Head of caudate nucleus (tissue), 42 donors: ENCODE data around the gene NPVF.

Experiments
- DNase-seq, 42 donors: peaks; one replicate each; pipeline versions ENCODE4 v3.0.0 to v3.0.0-alpha.2; 2020 to 2021; ENCODE audit warnings: mixed read lengths in 7 of 42
- intact Hi-C: fragments of 100-400 bp; cut with DNase I; formaldehyde crosslinking; loops from one replicate; pipeline ENCODE4 v1.15.0; 2022

Gene NPVF

GRCh38 chr7:25228386-25228785 is at the start of gene NPVF:
NPVF (minus strand) TSS chr7:25228486; CDS start chr7:25228439, 47 bp downstream.
- intact Hi-C loops: no loop called here
- no peak for DNase-seq

- DNase-seq: no peak
- intact Hi-C loops: no loop called here
Observed at GRCh38 chr7:25272265-25272664, 44.0 kb upstream of the NPVF start.

- no peak for DNase-seq
- intact Hi-C loops: loop anchor here (5.0 kb wide), 1 partner anchor 304 kb away; no protein-coding TSS in a partner anchor
Observed at GRCh38 chr7:25263337-25263736, 35.1 kb upstream of the NPVF start.

- intact Hi-C loops: loop anchor here (5.0 kb wide), 1 partner anchor 305 kb away; no protein-coding TSS in a partner anchor
Observed at GRCh38 chr7:25262586-25262985, 34.3 kb upstream of the NPVF start.

GRCh38 chr7:25261545-25262140 is 33.4 kb upstream of the NPVF start:
- intact Hi-C loops: loop anchor here (2.0 to 5.0 kb wide), 2 partner anchors 127 to 306 kb away; no protein-coding TSS in a partner anchor
- DNase-seq: no peak

More at GRCh38 chr7:25262586-25262985, 34.3 kb upstream of the NPVF start:
- no peak for DNase-seq

GRCh38 chr7:25260862-25261494 is 32.7 kb upstream of the NPVF start:
- intact Hi-C loops: loop anchor here (2.0 to 5.0 kb wide), 2 partner anchors 128 to 306 kb away; no protein-coding TSS in a partner anchor
- DNase-seq: no peak

- peak in 41 of 42 donors; percentile 38 to 91 (median 72) for DNase-seq
- intact Hi-C loops: loop anchor here (2.0 to 5.0 kb wide), 3 partner anchors 129 to 593 kb away; no protein-coding TSS in a partner anchor
Observed at GRCh38 chr7:25259487-25260243, 31.4 kb upstream of the NPVF start.

GRCh38 chr7:25256333-25256819 is 28.1 kb upstream of the NPVF start:
- DNase-seq: no peak
- intact Hi-C loops: loop anchor here (5.0 kb wide), 1 partner anchor 596 kb away; no protein-coding TSS in a partner anchor

- no peak for DNase-seq
Observed at GRCh38 chr7:25255611-25256332, 27.5 kb upstream of the NPVF start.

GRCh38 chr7:25254604-25255003 is 26.3 kb upstream of the NPVF start:
- intact Hi-C loops: loop anchor here (5.0 kb wide), 1 partner anchor 598 kb away; no protein-coding TSS in a partner anchor
- no peak for DNase-seq

More at GRCh38 chr7:25255611-25256332, 27.5 kb upstream of the NPVF start:
- intact Hi-C loops: loop anchor here (5.0 kb wide), 1 partner anchor 597 kb away; no protein-coding TSS in a partner anchor

- intact Hi-C loops: no loop called here
- no peak for DNase-seq
Observed at GRCh38 chr7:25253714-25254113, 25.4 kb upstream of the NPVF start.

GRCh38 chr7:25250386-25250785 is 22.1 kb upstream of the NPVF start:
- no peak for DNase-seq
- intact Hi-C loops: no loop called here

- intact Hi-C loops: no loop called here
- no peak for DNase-seq
Observed at GRCh38 chr7:25249772-25250171, 21.5 kb upstream of the NPVF start.

- no peak for DNase-seq
- intact Hi-C loops: no loop called here
Observed at GRCh38 chr7:25246306-25246705, 18.0 kb upstream of the NPVF start.

- DNase-seq: no peak
- intact Hi-C loops: no loop called here
Observed at GRCh38 chr7:25244254-25245033, 16.2 kb upstream of the NPVF start.

- no peak for DNase-seq
Observed at GRCh38 chr7:25242678-25243077, 14.4 kb upstream of the NPVF start.

GRCh38 chr7:25240896-25241295 is 12.6 kb upstream of the NPVF start:
- intact Hi-C loops: no loop called here

More at GRCh38 chr7:25242678-25243077, 14.4 kb upstream of the NPVF start:
- intact Hi-C loops: no loop called here

GRCh38 chr7:25240340-25240739 is 12.1 kb upstream of the NPVF start:
- no peak for DNase-seq
- intact Hi-C loops: no loop called here

More at GRCh38 chr7:25240896-25241295, 12.6 kb upstream of the NPVF start:
- DNase-seq: no peak
